Upper lobe of left lung (tissue), 4 donors: ENCODE results near the gene COL9A3.

Experiments
- EP300 ChIP-seq, 4 donors: sonication (generic); formaldehyde crosslinking; IDR thresholded peaks; one replicate each; pipeline ENCODE4 v1.5.1; 2017; ENCODE audit warnings: antibody characterized with exemption in 4 of 4, control low read depth in 2 of 4
- TF ChIP-seq, protein P1 (sequence below), 6 experiments: fragments of 450-650 bp in 4 of 6; fragments of 200-600 bp in 2 of 6; sonication (generic) in 2 of 6; IDR thresholded peaks; one replicate each; pipeline ENCODE4 v1.5.1; 2016 to 2019; ENCODE audit warnings: antibody characterized with exemption in 6 of 6

DNA sequence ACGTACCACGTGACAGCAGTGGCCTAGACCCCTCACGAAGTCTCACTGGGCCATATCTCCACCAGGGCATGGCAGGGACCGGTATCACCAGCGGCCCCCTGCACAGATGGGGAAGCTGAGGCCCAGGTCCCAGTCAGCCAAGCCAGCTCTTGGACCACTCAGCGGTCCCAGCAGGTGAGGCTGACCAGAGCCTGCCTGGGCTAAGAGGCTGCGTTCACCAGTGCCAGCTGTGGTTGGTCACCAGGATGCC, 23.2 kb upstream of the COL9A3 start:
- TF ChIP-seq, protein P1, sequence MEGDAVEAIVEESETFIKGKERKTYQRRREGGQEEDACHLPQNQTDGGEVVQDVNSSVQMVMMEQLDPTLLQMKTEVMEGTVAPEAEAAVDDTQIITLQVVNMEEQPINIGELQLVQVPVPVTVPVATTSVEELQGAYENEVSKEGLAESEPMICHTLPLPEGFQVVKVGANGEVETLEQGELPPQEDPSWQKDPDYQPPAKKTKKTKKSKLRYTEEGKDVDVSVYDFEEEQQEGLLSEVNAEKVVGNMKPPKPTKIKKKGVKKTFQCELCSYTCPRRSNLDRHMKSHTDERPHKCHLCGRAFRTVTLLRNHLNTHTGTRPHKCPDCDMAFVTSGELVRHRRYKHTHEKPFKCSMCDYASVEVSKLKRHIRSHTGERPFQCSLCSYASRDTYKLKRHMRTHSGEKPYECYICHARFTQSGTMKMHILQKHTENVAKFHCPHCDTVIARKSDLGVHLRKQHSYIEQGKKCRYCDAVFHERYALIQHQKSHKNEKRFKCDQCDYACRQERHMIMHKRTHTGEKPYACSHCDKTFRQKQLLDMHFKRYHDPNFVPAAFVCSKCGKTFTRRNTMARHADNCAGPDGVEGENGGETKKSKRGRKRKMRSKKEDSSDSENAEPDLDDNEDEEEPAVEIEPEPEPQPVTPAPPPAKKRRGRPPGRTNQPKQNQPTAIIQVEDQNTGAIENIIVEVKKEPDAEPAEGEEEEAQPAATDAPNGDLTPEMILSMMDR (IDR thresholded peaks at IDR 0.05) = peak in 1 of 6 experiments; percentile 18
- no peak for TF ChIP-seq EP300 (IDR thresholded peaks at IDR 0.05)
